K562 (cell line): ENCODE measurements around the gene NPHP1. TPM values are rescaled to one million over a fixed set of nuclear protein-coding genes. Genes with fewer than 3 reads are reported as not detected.
A peak's percentile ranks its signal among the peaks of the same experiment; 100 is the strongest.

Source experiments
- ATF2 ChIP-seq: sonication (generic); formaldehyde crosslinking; IDR thresholded peaks from 2 replicates; pipeline ENCODE4 v1.8.1; 2022; ENCODE audit warnings: missing genetic modification reagents
- CREB3L1 ChIP-seq: fragments of 450-650 bp; IDR thresholded peaks from 2 replicates; pipeline ENCODE4 v1.6.1; 2014; ENCODE audit warnings: low read depth, mild to moderate bottlenecking, moderate library complexity, borderline replicate concordance
- CSDE1 ChIP-seq, 2 experiments: fragments of 450-650 bp; IDR thresholded peaks; 2 replicates each; pipeline ENCODE4 v1.6.1; 2016; ENCODE audit warnings: mild to moderate bottlenecking in 1 of 2
- ELF2 ChIP-seq: fragments of 250-450 bp; sonication (Bioruptor Pico); IDR thresholded peaks from 2 replicates; pipeline ENCODE4 v1.5.0; 2021; ENCODE audit warnings: mild to moderate bottlenecking
- ID3 ChIP-seq, 2 experiments: fragments of 250-450 bp in 1 of 2; fragments of 450-650 bp in 1 of 2; sonication (Bioruptor Pico) in 1 of 2; IDR thresholded peaks; 2 replicates each; pipeline versions ENCODE4 v1.6.1 to v1.8.0; 2016 to 2021; ENCODE audit warnings: mild to moderate bottlenecking in 2 of 2, moderate library complexity in 2 of 2, missing compliant biosample characterization in 1 of 2, missing genetic modification characterization in 1 of 2
- IRF9 ChIP-seq: fragments of 450-650 bp; IDR thresholded peaks from 2 replicates; pipeline ENCODE4 v1.6.1; 2016; ENCODE audit warnings: missing biosample characterization, missing genetic modification characterization
- MTA2 ChIP-seq: fragments of 450-650 bp; IDR thresholded peaks from 2 replicates; pipeline ENCODE4 v1.6.1; 2016; ENCODE audit warnings: low read depth
- NCOA4 ChIP-seq: fragments of 450-650 bp; IDR thresholded peaks from 2 replicates; pipeline ENCODE4 v1.6.1; 2018; ENCODE audit warnings: mild to moderate bottlenecking; ENCODE audit not compliant: partially characterized antibody
- NR2C1 ChIP-seq, 2 experiments: fragments of 450-650 bp; IDR thresholded peaks; 2 replicates each; pipeline ENCODE4 v1.6.1; 2017; ENCODE audit warnings: mild to moderate bottlenecking in 2 of 2, antibody characterized with exemption in 1 of 2, inconsistent platforms in 1 of 2, missing compliant biosample characterization in 1 of 2, missing genetic modification characterization in 1 of 2
- RAD21 ChIP-seq, 2 experiments: fragments of 250-450 bp in 1 of 2; fragments of 450-650 bp in 1 of 2; sonication (Bioruptor Pico) in 1 of 2; formaldehyde crosslinking in 1 of 2; IDR thresholded peaks in 1 of 2; conservative IDR thresholded peaks in 1 of 2; 2 replicates each; pipeline versions ENCODE4 v1.4.0 to v1.8.0; 2020 to 2022; ENCODE audit warnings: mild to moderate bottlenecking in 2 of 2, moderate library complexity in 1 of 2
- ZNF318 ChIP-seq, 2 experiments: fragments of 450-650 bp; IDR thresholded peaks; 2 replicates each; pipeline ENCODE4 v1.6.1; 2016; ENCODE audit warnings: mild to moderate bottlenecking in 2 of 2, borderline replicate concordance in 1 of 2, low read depth in 1 of 2, moderate library complexity in 1 of 2
- polyA plus RNA-seq, 8 experiments: library from polyadenylated mRNA; depleted of rRNA in 4 of 8; stranded (reverse) in 5 of 8; unstranded in 3 of 8; fragments of >200 nt; fragmentation: Nextera tagmentation in 2 of 8; fragmentation: Illumina TruSeq in 1 of 8; extraction: Ambion mirVana in 2 of 8; extraction: Trizol in 1 of 8; gene quantifications; 2 replicates each; pipeline versions ENCODE4 v1.2.1 to v1.2.3, GENCODE V29; 2011 to 2014; ENCODE audit warnings: inconsistent platforms in 1 of 8, missing spikeins in 1 of 8
- total RNA-seq, 7 experiments: library from RNA; depleted of rRNA in 6 of 7; stranded (reverse); fragments of >200 nt in 6 of 7; fragmentation: Illumina TruSeq in 2 of 7; extraction: Trizol in 2 of 7; gene quantifications; 2 replicates each; pipeline versions ENCODE4 v1.2.1 to v1.2.3, GENCODE V29; 2011 to 2021; ENCODE audit warnings: low replicate concordance in 1 of 7

The NPHP1 gene
- total and polyA plus RNA-seq, 9 of the 15 experiments (the other 6 are each of a cell fraction or from before 2014, with no cell fraction given): 0.11 to 0.32 (median 0.20) TPM; not detected in 5

- TF ChIP-seq ZNF318 (IDR thresholded peaks at IDR 0.05; ENCODE audit: borderline replicate concordance in 1 of 2, low read depth in 1 of 2) (no peak), RAD21 (CRISPR knock-in tag; conservative IDR thresholded peaks at IDR 0.05 in 1 of 2, IDR thresholded peaks at IDR 0.05 in 1 of 2) (no peak), IRF9 (no peak), ELF2 (CRISPR knock-in tag) (no peak), NCOA4 (no peak), MTA2 (no peak), CREB3L1 (peak; percentile 59; the same call in 1 of the 2 replicates), CSDE1 (IDR thresholded peaks at IDR 0.05) (no peak; a peak in 1 of 4 replicates), ATF2 (CRISPR knock-in tag) (no peak), NR2C1 (IDR thresholded peaks at IDR 0.05) (peak; percentile 88), NR2C1 (tag; IDR thresholded peaks at IDR 0.05) (peak; percentile 92), ID3 (CRISPR knock-in tag; IDR thresholded peaks at IDR 0.05) (no peak), ID3 (tag; IDR thresholded peaks at IDR 0.05) (no peak)
Measured at GRCh38 chr2:110211938-110212858, 7.4 kb upstream of the NPHP1 start, which contains the start of gene MTLN (continued).
